Mesendoderm (in vitro differentiated cells): ENCODE results near the gene EDAR. TPM values are rescaled to one million over a fixed set of nuclear protein-coding genes. Genes with fewer than 3 reads are reported as not detected.
A peak's percentile ranks its signal among the peaks of the same experiment; 100 is the strongest.

Experiments used
- DNase-seq: peaks from one replicate; pipeline ENCODE4 v3.0.0; 2013
- H2AK5ac ChIP-seq: 2 replicates; pipeline ENCODE4 v1.6.1; 2013; ENCODE audit warnings: low read length, inconsistent platforms
- H2BK120ac ChIP-seq: 2 replicates; pipeline ENCODE4 v1.6.1; 2013; ENCODE audit warnings: low read depth, mild to moderate bottlenecking, low read length, moderate library complexity, mixed read lengths
- H2BK15ac ChIP-seq: replicated peaks from 2 replicates; pipeline ENCODE4 v1.6.1; 2013; ENCODE audit warnings: low read depth, mild to moderate bottlenecking, moderate library complexity
- H2BK5ac ChIP-seq: 2 replicates; pipeline ENCODE4 v1.6.1; 2013; ENCODE audit warnings: low read length, inconsistent platforms
- H3K18ac ChIP-seq: 2 replicates; pipeline ENCODE4 v1.6.1; 2013; ENCODE audit warnings: mild to moderate bottlenecking, low read length, mixed read lengths
- H3K23ac ChIP-seq: one replicate; pipeline ENCODE4 v1.6.1; 2013; ENCODE audit warnings: low read length
- H3K27ac ChIP-seq: 2 replicates; pipeline ENCODE4 v1.5.1; 2013; ENCODE audit warnings: low read depth, mild to moderate bottlenecking, inconsistent platforms, low read length, moderate library complexity
- H3K27me3 ChIP-seq: 2 replicates; pipeline ENCODE4 v1.6.1; 2013; ENCODE audit warnings: low read length, control low read depth, mild to moderate bottlenecking, inconsistent platforms; ENCODE audit not compliant: insufficient read depth, poor library complexity
- H3K36me3 ChIP-seq: 2 replicates; pipeline ENCODE4 v1.6.1; 2013; ENCODE audit warnings: low read length, inconsistent platforms; ENCODE audit not compliant: control insufficient read depth, insufficient read depth
- H3K4ac ChIP-seq: one replicate; pipeline ENCODE4 v1.6.1; 2013; ENCODE audit warnings: low read depth, mild to moderate bottlenecking, low read length, moderate library complexity
- H3K4me1 ChIP-seq: 2 replicates; pipeline ENCODE4 v1.6.1; 2013; ENCODE audit warnings: low read depth, low read length, inconsistent platforms; ENCODE audit not compliant: control insufficient read depth
- H3K4me2 ChIP-seq: 2 replicates; pipeline ENCODE4 v1.6.1; 2013; ENCODE audit warnings: low read length
- H3K4me3 ChIP-seq: 2 replicates; pipeline ENCODE4 v1.5.1; 2013; ENCODE audit warnings: mild to moderate bottlenecking, low read length
- H3K56ac ChIP-seq: one replicate; pipeline ENCODE4 v1.6.1; 2013; ENCODE audit warnings: low read length
- H3K79me1 ChIP-seq: 2 replicates; pipeline ENCODE4 v1.6.1; 2013; ENCODE audit warnings: low read length, inconsistent platforms
- H3K79me2 ChIP-seq: 2 replicates; pipeline ENCODE4 v1.6.1; 2013; ENCODE audit warnings: mild to moderate bottlenecking, low read length; ENCODE audit not compliant: control insufficient read depth, insufficient read depth
- H3K9ac ChIP-seq: 2 replicates; pipeline ENCODE4 v1.6.1; 2013; ENCODE audit warnings: low read length, inconsistent platforms
- H4K5ac ChIP-seq: one replicate; pipeline ENCODE4 v1.6.1; 2013; ENCODE audit warnings: low read length
- H4K8ac ChIP-seq: one replicate; pipeline ENCODE4 v1.6.1; 2013; ENCODE audit warnings: low read depth, mild to moderate bottlenecking, control low read depth, low read length, moderate library complexity
- WGBS: extraction: QIAGEN DNeasy Blood & Tissue Kit; methylation state at CpG from one replicate; pipeline ENCODE4 v1.1.7; 2013; ENCODE audit warnings: low lambda C conversion rate, missing lambda C conversion rate; ENCODE audit not compliant: insufficient coverage; ENCODE audit errors: extremely low coverage; 5-methylcytosine and 5-hydroxymethylcytosine counted together
- polyA plus RNA-seq, 2 experiments: library from polyadenylated mRNA; stranded (reverse); fragments of 200-250 nt; gene quantifications; one replicate each; pipeline ENCODE4 v1.2.3, GENCODE V29; 2013

Gene EDAR
- polyA plus RNA-seq (2013, experiment 1 of 2): 0.17 TPM
- 0.10 TPM for polyA plus RNA-seq (2013, experiment 2 of 2)

- Histone ChIP-seq H4K5ac (no peak within 1 kb of the TSS), H3K79me2 (no peaks in the 10 kb centered on the region), H3K4me1 (no peaks in the 10 kb centered on the region), H3K79me1 (no peaks in the 10 kb centered on the region), H2AK5ac (no peak within 1 kb of the TSS), H3K4me2 (no peak within 1 kb of the TSS), H2BK120ac (no peak within 1 kb of the TSS), H3K27me3 (no peaks in the 10 kb centered on the region), H3K23ac (no peak within 1 kb of the TSS), H4K8ac (no peak within 1 kb of the TSS), H3K9ac (no peak within 1 kb of the TSS), H3K36me3 (no peaks in the 10 kb centered on the region), H2BK5ac (no peak within 1 kb of the TSS), H3K27ac (no peak within 1 kb of the TSS), H3K18ac (no peak within 1 kb of the TSS), H2BK15ac (no peak within 1 kb of the TSS), H3K4ac (no peak within 1 kb of the TSS), H3K56ac (peak within 1 kb of the TSS; percentile 25), H3K4me3 (no peak within 1 kb of the TSS)
- DNase-seq: peak; percentile 87
- WGBS: no CpG with 5 or more reads among the region's 20 CpGs
Observed at GRCh38 chr2:108988796-108989713, at the start of gene EDAR. Gene EDAR (minus strand): TSS chr2:108989220. CDS start chr2:108931014, 58,206 bp downstream.

- Histone ChIP-seq H3K4me3 (no peak overlapping the region), H4K8ac (no peak overlapping the region), H3K4me1 (peaks cover 6% of the 10 kb centered on the region), H4K5ac (no peak overlapping the region), H2BK5ac (no peak overlapping the region), H3K27ac (no peak overlapping the region), H3K27me3 (no peaks in the 10 kb centered on the region), H3K18ac (no peak overlapping the region), H2BK15ac (no peak overlapping the region), H2BK120ac (no peak overlapping the region), H3K79me1 (no peaks in the 10 kb centered on the region), H3K56ac (no peak overlapping the region), H3K36me3 (no peaks in the 10 kb centered on the region), H3K4ac (no peak overlapping the region), H3K23ac (no peak overlapping the region), H2AK5ac (no peak overlapping the region), H3K4me2 (no peak overlapping the region), H3K9ac (no peak overlapping the region), H3K79me2 (no peaks in the 10 kb centered on the region)
- no CpG with 5 or more reads among the region's 6 CpGs for WGBS
- no peak for DNase-seq
Observed at GRCh38 chr2:109033171-109033570, 44.2 kb upstream of the EDAR start.

GRCh38 chr2:109032229-109032820, 43.3 kb upstream of the EDAR start:
- H3K79me2 ChIP-seq: no peaks in the 10 kb centered on the region
- peak; percentile 16 for DNase-seq
- H4K5ac ChIP-seq: no peak overlapping the region
- no CpG with 5 or more reads among the region's 9 CpGs for WGBS
- H3K27me3 ChIP-seq: no peaks in the 10 kb centered on the region
- H3K36me3 ChIP-seq: no peaks in the 10 kb centered on the region
- peaks cover 6% of the 10 kb centered on the region for H3K4me1 ChIP-seq
- H3K23ac ChIP-seq: no peak overlapping the region
- H2AK5ac ChIP-seq: no peak overlapping the region
- H3K56ac ChIP-seq: peak overlapping the region; percentile 89
- no peak overlapping the region for H2BK120ac ChIP-seq
- peak overlapping the region; percentile 27 for H3K4me2 ChIP-seq
- no peak overlapping the region for H3K4ac ChIP-seq
- no peaks in the 10 kb centered on the region for H3K79me1 ChIP-seq
- H3K4me3 ChIP-seq: no peak overlapping the region
- H3K18ac ChIP-seq: peak overlapping the region; percentile 24
- H3K27ac ChIP-seq: no peak overlapping the region
- H2BK15ac ChIP-seq: no peak overlapping the region
- H4K8ac ChIP-seq: no peak overlapping the region
- peak overlapping the region; percentile 81 for H2BK5ac ChIP-seq
- peak overlapping the region; percentile 33 for H3K9ac ChIP-seq

GRCh38 chr2:109031476-109032228, 42.6 kb upstream of the EDAR start:
- H4K5ac ChIP-seq: no peak overlapping the region
- H3K79me1 ChIP-seq: no peaks in the 10 kb centered on the region
- peaks cover 6% of the 10 kb centered on the region for H3K4me1 ChIP-seq
- no peak overlapping the region for H2BK120ac ChIP-seq
- no peak overlapping the region for H4K8ac ChIP-seq
- H3K27ac ChIP-seq: peak overlapping the region; percentile 76
- no peaks in the 10 kb centered on the region for H3K79me2 ChIP-seq
- no peaks in the 10 kb centered on the region for H3K36me3 ChIP-seq
- no peak overlapping the region for H2AK5ac ChIP-seq
- H3K23ac ChIP-seq: no peak overlapping the region
- WGBS: no CpG with 5 or more reads among the region's 51 CpGs
- H3K56ac ChIP-seq: peak overlapping the region; percentile 89
- peak overlapping the region; percentile 75 for H3K9ac ChIP-seq
- peak overlapping the region; percentile 1 for H2BK15ac ChIP-seq
- peak overlapping the region; percentile 59 for H3K4me2 ChIP-seq
- peak overlapping the region; percentile 41 for H3K4ac ChIP-seq
- H3K18ac ChIP-seq: peak overlapping the region; percentile 77
- peak overlapping the region; percentile 81 for H2BK5ac ChIP-seq
- DNase-seq: peak; percentile 93
- H3K4me3 ChIP-seq: peak overlapping the region; percentile 16
- H3K27me3 ChIP-seq: no peaks in the 10 kb centered on the region

- no peak overlapping the region for H2BK5ac ChIP-seq
- no peak overlapping the region for H2BK15ac ChIP-seq
- H3K36me3 ChIP-seq: no peaks in the 10 kb centered on the region
- no peak overlapping the region for H4K8ac ChIP-seq
- no peak overlapping the region for H2AK5ac ChIP-seq
- H3K23ac ChIP-seq: no peak overlapping the region
- no peak overlapping the region for H3K4me3 ChIP-seq
- DNase-seq: peak; percentile 23
- peaks cover 6% of the 10 kb centered on the region for H3K4me1 ChIP-seq
- no peaks in the 10 kb centered on the region for H3K27me3 ChIP-seq
- H3K79me1 ChIP-seq: no peaks in the 10 kb centered on the region
- peak overlapping the region; percentile 89 for H3K56ac ChIP-seq
- no peak overlapping the region for H2BK120ac ChIP-seq
- no peak overlapping the region for H4K5ac ChIP-seq
- no CpG with 5 or more reads among the region's 14 CpGs for WGBS
- no peak overlapping the region for H3K27ac ChIP-seq
- H3K79me2 ChIP-seq: no peaks in the 10 kb centered on the region
- peak overlapping the region; percentile 77 for H3K18ac ChIP-seq
- peak overlapping the region; percentile 41 for H3K4ac ChIP-seq
- H3K4me2 ChIP-seq: peak overlapping the region; percentile 59
- peak overlapping the region; percentile 75 for H3K9ac ChIP-seq
Observed at GRCh38 chr2:109030870-109031475, 42.0 kb upstream of the EDAR start.
